Spleen (tissue), 11 donors: ENCODE results near the gene ATM. TPM values are rescaled to one million over a fixed set of nuclear protein-coding genes. Genes with fewer than 3 reads are reported as not detected.

Source experiments
- DNase-seq: peaks from one replicate; pipeline ENCODE4 v3.0.0-alpha.2; 2020
- H3K27ac ChIP-seq, 8 donors: fragments of 200-600 bp; sonication (generic) in 7 of 8; 1 replicate in 4 of 8; 2 replicates in 4 of 8; pipeline versions ENCODE4 v1.5.0 to v1.8.0; 2016 to 2021; ENCODE audit warnings: inconsistent platforms in 4 of 8, mild to moderate bottlenecking in 4 of 8, moderate library complexity in 1 of 8
- H3K27me3 ChIP-seq, 7 donors: fragments of 200-600 bp; sonication (generic) in 6 of 7; replicated peaks in 1 of 7; 1 replicate in 4 of 7; 2 replicates in 3 of 7; pipeline versions ENCODE4 v1.5.0 to v1.8.0; 2016 to 2021; ENCODE audit warnings: inconsistent platforms in 3 of 7, mild to moderate bottlenecking in 1 of 7
- H3K36me3 ChIP-seq, 6 donors: fragments of 200-600 bp; sonication (generic) in 5 of 6; 1 replicate in 4 of 6; 2 replicates in 2 of 6; pipeline versions ENCODE4 v1.5.0 to v1.8.0; 2016 to 2021; ENCODE audit warnings: inconsistent platforms in 2 of 6
- H3K4me1 ChIP-seq, 6 donors: fragments of 200-600 bp; sonication (generic) in 5 of 6; 1 replicate in 3 of 6; 2 replicates in 3 of 6; pipeline versions ENCODE4 v1.5.0 to v1.8.0; 2016 to 2021; ENCODE audit warnings: inconsistent platforms in 3 of 6
- H3K4me3 ChIP-seq, 8 donors: fragments of 200-600 bp; sonication (generic) in 7 of 8; 1 replicate in 4 of 8; 2 replicates in 4 of 8; pipeline versions ENCODE4 v1.5.0 to v1.8.0; 2016 to 2021; ENCODE audit warnings: inconsistent platforms in 4 of 8, mild to moderate bottlenecking in 4 of 8, moderate library complexity in 2 of 8
- H3K9me3 ChIP-seq, 8 donors: fragments of 200-600 bp; sonication (generic) in 7 of 8; 1 replicate in 4 of 8; 2 replicates in 4 of 8; pipeline versions ENCODE4 v1.5.0 to v1.8.0; 2016 to 2021; ENCODE audit warnings: inconsistent platforms in 4 of 8
- POLR2A ChIP-seq, 3 donors: fragments of 450-650 bp; IDR thresholded peaks; one replicate each; pipeline ENCODE4 v1.5.1; 2017; ENCODE audit warnings: antibody characterized with exemption in 3 of 3, mild to moderate bottlenecking in 1 of 3
- POLR2AphosphoS5 ChIP-seq, 3 donors: sonication (generic); formaldehyde crosslinking; IDR thresholded peaks; one replicate each; pipeline ENCODE4 v1.5.1; 2017; ENCODE audit warnings: antibody characterized with exemption in 3 of 3
- WGBS, 5 donors: extraction: QIAGEN DNeasy Blood & Tissue Kit in 3 of 5; methylation state at CpG; one replicate each; pipeline versions ENCODE4 v1.1.5 to v1.1.7; 2013 to 2018; 5-methylcytosine and 5-hydroxymethylcytosine counted together
- intact Hi-C: fragments of 100-400 bp; cut with DNase I; formaldehyde crosslinking; loops from one replicate; pipeline ENCODE4 v1.15.0; 2023; ENCODE audit warnings: low total_unique reads
- polyA plus RNA-seq, 3 donors: library from polyadenylated mRNA; stranded (reverse); fragments of 200-250 nt; gene quantifications; one replicate each; pipeline ENCODE4 v1.2.1, GENCODE V29; 2013
- total RNA-seq, 7 donors: library from RNA; depleted of rRNA in 3 of 7; stranded (reverse); fragments of >200 nt in 3 of 7; fragmentation: NEBNext Ultra II Directional in 4 of 7; extraction: Animal tissue kit (Norgen Biotek cat#: 25700) in 4 of 7; gene quantifications; one replicate each; pipeline versions ENCODE4 v1.1.0 to v1.2.1, GENCODE V29; 2016 to 2021
- TF ChIP-seq, protein P1 (sequence below), 11 experiments: fragments of 200-600 bp in 7 of 11; fragments of 450-650 bp in 4 of 11; sonication (generic) in 4 of 11; IDR thresholded peaks in 8 of 11; conservative IDR thresholded peaks in 3 of 11; 1 replicate in 7 of 11; 2 replicates in 4 of 11; pipeline versions ENCODE4 v1.4.0 to v1.8.0; 2016 to 2021; ENCODE audit warnings: antibody characterized with exemption in 11 of 11, inconsistent platforms in 4 of 11, mild to moderate bottlenecking in 1 of 11
- donor health status: healthy with polysubstance abuse.
- donor health status: DM: no; HTN: no; CAD: no; lungs with moderate emphysema.
- donor health status: DM: no; HTN: no; CAD: no.
- donor health status: Bipolar disorder and iron deficiency.
- donor health status: healthy.
- donor health status: DM: no; HTN: no; CAD: no.
- donor health status: DM: yes; HTN: yes; CAD: no.

ATM gene
- total and polyA plus RNA-seq, 10 donors: 33.1 to 408 (median 228) TPM

DNA sequence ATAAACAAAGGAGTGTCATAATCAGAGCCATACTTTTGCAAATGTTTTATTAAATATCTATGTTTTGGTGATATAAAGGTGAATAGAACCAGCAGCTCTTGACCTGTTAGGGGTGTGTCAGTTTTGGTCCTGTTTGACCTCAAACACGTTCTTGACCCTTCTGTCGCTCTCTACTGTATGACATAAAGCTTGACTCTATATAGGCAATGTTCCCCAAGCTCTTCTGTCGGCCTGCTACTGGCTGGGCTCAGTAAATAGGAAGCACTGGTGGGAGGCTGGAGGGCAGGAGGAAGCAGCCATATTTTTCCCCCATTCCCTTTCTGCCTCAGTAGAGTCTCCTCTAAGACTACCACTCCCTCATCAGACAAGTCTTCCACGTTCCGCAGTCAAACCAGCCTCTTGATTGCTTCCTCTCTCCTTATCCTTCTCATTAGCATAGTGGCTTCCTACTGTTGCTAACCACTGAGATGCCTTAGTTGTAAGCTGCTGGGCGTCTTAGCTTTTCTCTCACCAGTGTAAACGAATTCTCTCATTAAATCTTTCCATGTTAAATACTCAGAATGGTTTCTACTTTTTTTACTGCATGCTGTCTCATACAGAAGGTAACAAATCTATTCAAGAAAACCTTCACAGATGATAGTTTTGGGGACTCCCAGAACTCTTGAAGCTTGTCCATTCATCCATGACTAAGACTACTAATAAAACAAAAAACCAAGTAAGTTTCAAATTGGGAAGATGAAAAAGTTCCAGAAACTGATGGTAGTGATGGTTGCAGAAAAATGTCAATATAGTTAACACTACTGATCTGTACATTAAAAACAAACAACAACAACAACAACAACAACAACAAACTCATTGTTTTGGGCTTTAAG, 3.7 kb upstream of the ATM start:
- Histone ChIP-seq H3K4me3 (no peak overlapping the region), H3K27me3 (no peaks in the 10 kb centered on the region), H3K27ac (peak overlapping the region in 1 of 8 donors; percentile 32), H3K4me1 (peaks cover 11 to 87% (median 52%) of the 10 kb centered on the region in 6 donors), H3K36me3 (peaks cover 0 to 22% (median 0%) of the 10 kb centered on the region in 6 donors), H3K9me3 (no peaks in the 10 kb centered on the region)
- TF ChIP-seq POLR2A (IDR thresholded peaks at IDR 0.05): no peak
- TF ChIP-seq, protein P1, sequence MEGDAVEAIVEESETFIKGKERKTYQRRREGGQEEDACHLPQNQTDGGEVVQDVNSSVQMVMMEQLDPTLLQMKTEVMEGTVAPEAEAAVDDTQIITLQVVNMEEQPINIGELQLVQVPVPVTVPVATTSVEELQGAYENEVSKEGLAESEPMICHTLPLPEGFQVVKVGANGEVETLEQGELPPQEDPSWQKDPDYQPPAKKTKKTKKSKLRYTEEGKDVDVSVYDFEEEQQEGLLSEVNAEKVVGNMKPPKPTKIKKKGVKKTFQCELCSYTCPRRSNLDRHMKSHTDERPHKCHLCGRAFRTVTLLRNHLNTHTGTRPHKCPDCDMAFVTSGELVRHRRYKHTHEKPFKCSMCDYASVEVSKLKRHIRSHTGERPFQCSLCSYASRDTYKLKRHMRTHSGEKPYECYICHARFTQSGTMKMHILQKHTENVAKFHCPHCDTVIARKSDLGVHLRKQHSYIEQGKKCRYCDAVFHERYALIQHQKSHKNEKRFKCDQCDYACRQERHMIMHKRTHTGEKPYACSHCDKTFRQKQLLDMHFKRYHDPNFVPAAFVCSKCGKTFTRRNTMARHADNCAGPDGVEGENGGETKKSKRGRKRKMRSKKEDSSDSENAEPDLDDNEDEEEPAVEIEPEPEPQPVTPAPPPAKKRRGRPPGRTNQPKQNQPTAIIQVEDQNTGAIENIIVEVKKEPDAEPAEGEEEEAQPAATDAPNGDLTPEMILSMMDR (IDR thresholded peaks at IDR 0.05 in 8 of 11, conservative IDR thresholded peaks at IDR 0.05 in 3 of 11): no peak
- TF ChIP-seq POLR2AphosphoS5 (IDR thresholded peaks at IDR 0.05): no peak
- WGBS, 5 donors: 64 to 76% (median 65%) methylated on average over 7 of the region's 7 CpGs
- intact Hi-C loops: no loop called here
- no peak for DNase-seq

- H3K27ac ChIP-seq: peak overlapping the region; percentile 94 to 99 (median 98)
- no peaks in the 10 kb centered on the region for H3K9me3 ChIP-seq
- peaks cover 21 to 87% (median 69%) of the 10 kb centered on the region in 6 donors for H3K4me1 ChIP-seq
- H3K27me3 ChIP-seq: no peaks in the 10 kb centered on the region
- 14 to 22% (median 19%) methylated on average over 5 of the region's 5 CpGs for WGBS, 5 donors
- H3K36me3 ChIP-seq: peaks cover 0 to 13% (median 0%) of the 10 kb centered on the region in 6 donors
- intact Hi-C loops: loop anchor here (10.0 kb wide), 1 partner anchor 56 kb away; no protein-coding TSS in a partner anchor
- no peak for DNase-seq
- TF ChIP-seq POLR2AphosphoS5 (IDR thresholded peaks at IDR 0.05) (no peak), POLR2A (IDR thresholded peaks at IDR 0.05) (no peak)
- TF ChIP-seq, protein P1 (IDR thresholded peaks at IDR 0.05 in 8 of 11, conservative IDR thresholded peaks at IDR 0.05 in 3 of 11): no peak
- H3K4me3 ChIP-seq: peak overlapping the region; percentile 70 to 91 (median 76)
These were observed 2.0 kb upstream of the ATM start for GRCh38 chr11:108220721-108221336.

GRCh38 chr11:108221371-108221770, 1.5 kb upstream of the ATM start:
- Histone ChIP-seq H3K4me3 (peak overlapping the region; percentile 70 to 91 (median 76)), H3K27me3 (no peaks in the 10 kb centered on the region), H3K4me1 (peaks cover 21 to 87% (median 69%) of the 10 kb centered on the region in 6 donors), H3K9me3 (no peaks in the 10 kb centered on the region), H3K36me3 (peaks cover 0 to 15% (median 0%) of the 10 kb centered on the region in 6 donors), H3K27ac (peak overlapping the region; percentile 94 to 99 (median 98))
- no peak for DNase-seq
- intact Hi-C loops: loop anchor here (10.0 kb wide), 1 partner anchor 57 kb away; no protein-coding TSS in a partner anchor
- TF ChIP-seq POLR2A (IDR thresholded peaks at IDR 0.05) (no peak), POLR2AphosphoS5 (IDR thresholded peaks at IDR 0.05) (no peak)
- TF ChIP-seq, protein P1 (IDR thresholded peaks at IDR 0.05 in 8 of 11, conservative IDR thresholded peaks at IDR 0.05 in 3 of 11): no peak
- 0 to 1% (median 0%) methylated on average over 12 of the region's 12 CpGs for WGBS, 5 donors
